K562 (cell line): Measurements from ENCODE around the gene TRNAU1AP. TPM values are rescaled to one million over a fixed set of nuclear protein-coding genes. Genes with fewer than 3 reads are reported as not detected.

Experiments
- CBFA2T3 ChIP-seq: fragments of 450-650 bp; IDR thresholded peaks from 2 replicates; pipeline ENCODE4 v1.6.1; 2017
- HDAC1 ChIP-seq, 2 experiments: fragments of 450-650 bp; IDR thresholded peaks; 2 replicates each; pipeline ENCODE4 v1.6.1; 2016 to 2017; ENCODE audit warnings: inconsistent platforms in 1 of 2, mild to moderate bottlenecking in 1 of 2, moderate library complexity in 1 of 2
- HOXB6 ChIP-seq: fragments of 250-450 bp; sonication (Bioruptor Pico); IDR thresholded peaks from 2 replicates; pipeline ENCODE4 v1.5.1; 2022; ENCODE audit warnings: mild to moderate bottlenecking, borderline replicate concordance
- JUN ChIP-seq, 2 experiments: sonication (generic) in 1 of 2; formaldehyde crosslinking in 1 of 2; IDR thresholded peaks; 2 replicates each; pipeline versions ENCODE4 v1.6.1 to v1.8.0; 2012 to 2022; ENCODE audit warnings: borderline replicate concordance in 2 of 2, mild to moderate bottlenecking in 2 of 2, improper control_type of control experiment in 1 of 2, low read depth in 1 of 2, low read length in 1 of 2, missing genetic modification reagents in 1 of 2
- KLF16 ChIP-seq: IDR thresholded peaks from 2 replicates; pipeline ENCODE4 v1.6.1; 2016; ENCODE audit warnings: antibody characterized with exemption
- LEF1 ChIP-seq: fragments of 450-650 bp; IDR thresholded peaks from 2 replicates; pipeline ENCODE4 v1.6.1; 2016; ENCODE audit warnings: mild to moderate bottlenecking
- SOX6 ChIP-seq: fragments of 450-650 bp; IDR thresholded peaks from 2 replicates; pipeline ENCODE4 v1.6.1; 2014; ENCODE audit warnings: mild to moderate bottlenecking
- SP1 ChIP-seq: sonication (generic); formaldehyde crosslinking; IDR thresholded peaks from 2 replicates; pipeline ENCODE4 v1.8.1; 2022; ENCODE audit warnings: mild to moderate bottlenecking, missing genetic modification reagents
- STAT5A ChIP-seq: IDR thresholded peaks from 2 replicates; pipeline ENCODE4 v1.6.1; 2012; ENCODE audit warnings: low read length, inconsistent platforms, borderline replicate concordance
- YBX1 ChIP-seq: fragments of 450-650 bp; IDR thresholded peaks from 2 replicates; pipeline ENCODE4 v1.7.1; 2016; ENCODE audit warnings: mild to moderate bottlenecking
- ZNF507 ChIP-seq: conservative IDR thresholded peaks from 2 replicates; pipeline ENCODE4 v1.6.1; 2017; ENCODE audit warnings: missing genetic modification characterization, missing compliant biosample characterization
- polyA plus RNA-seq, 8 experiments: library from polyadenylated mRNA; depleted of rRNA in 4 of 8; stranded (reverse) in 5 of 8; unstranded in 3 of 8; fragments of >200 nt; fragmentation: Nextera tagmentation in 2 of 8; fragmentation: Illumina TruSeq in 1 of 8; extraction: Ambion mirVana in 2 of 8; extraction: Trizol in 1 of 8; gene quantifications; 2 replicates each; pipeline versions ENCODE4 v1.2.1 to v1.2.3, GENCODE V29; 2011 to 2014; ENCODE audit warnings: inconsistent platforms in 1 of 8, missing spikeins in 1 of 8
- total RNA-seq, 7 experiments: library from RNA; depleted of rRNA in 6 of 7; stranded (reverse); fragments of >200 nt in 6 of 7; fragmentation: Illumina TruSeq in 2 of 7; extraction: Trizol in 2 of 7; gene quantifications; 2 replicates each; pipeline versions ENCODE4 v1.2.1 to v1.2.3, GENCODE V29; 2011 to 2021; ENCODE audit warnings: low replicate concordance in 1 of 7
- TF ChIP-seq, protein P1 (sequence below): fragments of 250-450 bp; sonication (Bioruptor Pico); IDR thresholded peaks from 2 replicates; pipeline ENCODE4 v1.5.1; 2021; ENCODE audit warnings: mild to moderate bottlenecking
- TF ChIP-seq, protein P2 (sequence below): sonication (generic); formaldehyde crosslinking; IDR thresholded peaks from 2 replicates; pipeline ENCODE4 v1.9.0; 2022; ENCODE audit warnings: mild to moderate bottlenecking, missing genetic modification reagents
- TF ChIP-seq, protein P3 (sequence below), 2 experiments: fragments of 450-650 bp; IDR thresholded peaks; 2 replicates each; pipeline ENCODE4 v1.6.1; 2018; ENCODE audit warnings: mild to moderate bottlenecking in 2 of 2, low read depth in 1 of 2; ENCODE audit not compliant: partially characterized antibody in 2 of 2
- TF ChIP-seq, protein P4 (sequence below): sonication (generic); formaldehyde crosslinking; IDR thresholded peaks from 2 replicates; pipeline ENCODE4 v1.8.0; 2022; ENCODE audit warnings: missing genetic modification reagents, mild to moderate bottlenecking, borderline replicate concordance
- TF ChIP-seq, protein P5 (sequence below): fragments of 450-650 bp; formaldehyde crosslinking; IDR thresholded peaks from 2 replicates; pipeline ENCODE4 v1.4.0; 2020; ENCODE audit warnings: mild to moderate bottlenecking, mixed read lengths

TRNAU1AP gene
- total and polyA plus RNA-seq, 9 of the 15 experiments (the other 6 are each of a cell fraction or from before 2014, with no cell fraction given): 34.9 to 110 (median 46.3) TPM

DNA sequence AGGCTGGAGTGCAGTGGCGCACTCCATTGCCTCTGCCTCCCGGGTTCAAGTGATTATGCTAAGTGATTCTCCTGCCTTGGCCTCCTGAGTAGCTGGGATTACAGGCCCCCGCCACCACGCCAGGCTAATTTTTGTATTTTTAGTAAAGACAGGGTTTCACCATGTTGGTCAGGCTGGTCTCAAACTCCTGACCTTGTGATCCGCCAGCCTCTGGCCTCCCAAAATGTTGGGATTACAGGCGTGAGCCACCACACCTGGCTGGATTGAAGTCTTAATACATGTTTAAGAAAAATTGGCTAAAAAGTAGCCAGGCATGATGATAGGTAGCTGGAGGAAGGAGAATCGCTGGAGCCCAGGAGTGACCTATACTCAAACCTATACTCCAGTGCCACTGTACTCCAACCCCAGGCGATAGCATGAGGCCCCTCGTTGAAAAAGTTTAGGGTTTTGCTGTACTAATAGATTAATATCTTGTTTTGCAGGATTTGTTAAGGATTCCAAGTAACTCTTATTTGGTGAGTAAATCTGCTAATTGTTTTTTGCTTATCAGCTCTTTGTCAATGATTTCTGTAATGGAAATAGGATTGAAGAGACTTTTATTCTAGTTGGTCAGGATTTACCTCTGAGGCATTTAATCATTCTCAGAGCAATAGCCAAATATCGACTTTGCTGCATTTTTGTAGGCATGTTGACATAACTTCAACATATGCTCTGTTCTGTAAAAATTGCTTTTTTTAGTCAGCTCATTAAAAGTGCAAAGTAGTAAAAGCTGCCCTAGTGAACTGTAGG, 45.0 kb upstream of the TRNAU1AP start (continued):
- TF ChIP-seq, protein P1, sequence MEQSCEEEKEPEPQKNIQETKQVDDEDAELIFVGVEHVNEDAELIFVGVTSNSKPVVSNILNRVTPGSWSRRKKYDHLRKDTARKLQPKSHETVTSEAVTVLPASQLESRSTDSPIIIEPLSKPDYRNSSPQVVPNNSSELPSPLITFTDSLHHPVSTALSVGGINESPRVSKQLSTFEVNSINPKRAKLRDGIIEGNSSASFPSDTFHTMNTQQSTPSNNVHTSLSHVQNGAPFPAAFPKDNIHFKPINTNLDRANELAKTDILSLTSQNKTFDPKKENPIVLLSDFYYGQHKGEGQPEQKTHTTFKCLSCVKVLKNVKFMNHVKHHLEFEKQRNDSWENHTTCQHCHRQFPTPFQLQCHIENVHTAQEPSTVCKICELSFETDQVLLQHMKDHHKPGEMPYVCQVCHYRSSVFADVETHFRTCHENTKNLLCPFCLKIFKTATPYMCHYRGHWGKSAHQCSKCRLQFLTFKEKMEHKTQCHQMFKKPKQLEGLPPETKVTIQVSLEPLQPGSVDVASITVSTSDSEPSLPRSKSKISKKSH (CRISPR knock-in tag): no peak
- TF ChIP-seq ZNF507 (no peak), HDAC1 (IDR thresholded peaks at IDR 0.05) (no peak; a peak in 1 of 4 replicates), SP1 (CRISPR knock-in tag) (0 out of 2 replicates have a peak, but pooled peaks have one; percentile 1), CBFA2T3 (no peak), YBX1 (no peak), LEF1 (no peak), SOX6 (0 out of 2 replicates have a peak, but pooled peaks have one; percentile 16), STAT5A (no peak), JUN (IDR thresholded peaks at IDR 0.05; ENCODE audit: borderline replicate concordance, low read depth, low read length) (no peak), JUN (CRISPR knock-in tag; IDR thresholded peaks at IDR 0.05; ENCODE audit: borderline replicate concordance) (0 out of 2 replicates have a peak, but pooled peaks have one; percentile 32), KLF16 (no peak), HOXB6 (no peak)
- TF ChIP-seq, protein P2, sequence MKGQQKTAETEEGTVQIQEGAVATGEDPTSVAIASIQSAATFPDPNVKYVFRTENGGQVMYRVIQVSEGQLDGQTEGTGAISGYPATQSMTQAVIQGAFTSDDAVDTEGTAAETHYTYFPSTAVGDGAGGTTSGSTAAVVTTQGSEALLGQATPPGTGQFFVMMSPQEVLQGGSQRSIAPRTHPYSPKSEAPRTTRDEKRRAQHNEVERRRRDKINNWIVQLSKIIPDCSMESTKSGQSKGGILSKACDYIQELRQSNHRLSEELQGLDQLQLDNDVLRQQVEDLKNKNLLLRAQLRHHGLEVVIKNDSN (CRISPR knock-in tag): no peak
- TF ChIP-seq, protein P3, sequence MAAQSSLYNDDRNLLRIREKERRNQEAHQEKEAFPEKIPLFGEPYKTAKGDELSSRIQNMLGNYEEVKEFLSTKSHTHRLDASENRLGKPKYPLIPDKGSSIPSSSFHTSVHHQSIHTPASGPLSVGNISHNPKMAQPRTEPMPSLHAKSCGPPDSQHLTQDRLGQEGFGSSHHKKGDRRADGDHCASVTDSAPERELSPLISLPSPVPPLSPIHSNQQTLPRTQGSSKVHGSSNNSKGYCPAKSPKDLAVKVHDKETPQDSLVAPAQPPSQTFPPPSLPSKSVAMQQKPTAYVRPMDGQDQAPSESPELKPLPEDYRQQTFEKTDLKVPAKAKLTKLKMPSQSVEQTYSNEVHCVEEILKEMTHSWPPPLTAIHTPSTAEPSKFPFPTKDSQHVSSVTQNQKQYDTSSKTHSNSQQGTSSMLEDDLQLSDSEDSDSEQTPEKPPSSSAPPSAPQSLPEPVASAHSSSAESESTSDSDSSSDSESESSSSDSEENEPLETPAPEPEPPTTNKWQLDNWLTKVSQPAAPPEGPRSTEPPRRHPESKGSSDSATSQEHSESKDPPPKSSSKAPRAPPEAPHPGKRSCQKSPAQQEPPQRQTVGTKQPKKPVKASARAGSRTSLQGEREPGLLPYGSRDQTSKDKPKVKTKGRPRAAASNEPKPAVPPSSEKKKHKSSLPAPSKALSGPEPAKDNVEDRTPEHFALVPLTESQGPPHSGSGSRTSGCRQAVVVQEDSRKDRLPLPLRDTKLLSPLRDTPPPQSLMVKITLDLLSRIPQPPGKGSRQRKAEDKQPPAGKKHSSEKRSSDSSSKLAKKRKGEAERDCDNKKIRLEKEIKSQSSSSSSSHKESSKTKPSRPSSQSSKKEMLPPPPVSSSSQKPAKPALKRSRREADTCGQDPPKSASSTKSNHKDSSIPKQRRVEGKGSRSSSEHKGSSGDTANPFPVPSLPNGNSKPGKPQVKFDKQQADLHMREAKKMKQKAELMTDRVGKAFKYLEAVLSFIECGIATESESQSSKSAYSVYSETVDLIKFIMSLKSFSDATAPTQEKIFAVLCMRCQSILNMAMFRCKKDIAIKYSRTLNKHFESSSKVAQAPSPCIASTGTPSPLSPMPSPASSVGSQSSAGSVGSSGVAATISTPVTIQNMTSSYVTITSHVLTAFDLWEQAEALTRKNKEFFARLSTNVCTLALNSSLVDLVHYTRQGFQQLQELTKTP (IDR thresholded peaks at IDR 0.05; ENCODE audit: low read depth in 1 of 2, partially characterized antibody in 2 of 2): no peak
- TF ChIP-seq, protein P4, sequence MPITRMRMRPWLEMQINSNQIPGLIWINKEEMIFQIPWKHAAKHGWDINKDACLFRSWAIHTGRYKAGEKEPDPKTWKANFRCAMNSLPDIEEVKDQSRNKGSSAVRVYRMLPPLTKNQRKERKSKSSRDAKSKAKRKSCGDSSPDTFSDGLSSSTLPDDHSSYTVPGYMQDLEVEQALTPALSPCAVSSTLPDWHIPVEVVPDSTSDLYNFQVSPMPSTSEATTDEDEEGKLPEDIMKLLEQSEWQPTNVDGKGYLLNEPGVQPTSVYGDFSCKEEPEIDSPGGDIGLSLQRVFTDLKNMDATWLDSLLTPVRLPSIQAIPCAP (CRISPR knock-in tag): no peak
- TF ChIP-seq, protein P5, sequence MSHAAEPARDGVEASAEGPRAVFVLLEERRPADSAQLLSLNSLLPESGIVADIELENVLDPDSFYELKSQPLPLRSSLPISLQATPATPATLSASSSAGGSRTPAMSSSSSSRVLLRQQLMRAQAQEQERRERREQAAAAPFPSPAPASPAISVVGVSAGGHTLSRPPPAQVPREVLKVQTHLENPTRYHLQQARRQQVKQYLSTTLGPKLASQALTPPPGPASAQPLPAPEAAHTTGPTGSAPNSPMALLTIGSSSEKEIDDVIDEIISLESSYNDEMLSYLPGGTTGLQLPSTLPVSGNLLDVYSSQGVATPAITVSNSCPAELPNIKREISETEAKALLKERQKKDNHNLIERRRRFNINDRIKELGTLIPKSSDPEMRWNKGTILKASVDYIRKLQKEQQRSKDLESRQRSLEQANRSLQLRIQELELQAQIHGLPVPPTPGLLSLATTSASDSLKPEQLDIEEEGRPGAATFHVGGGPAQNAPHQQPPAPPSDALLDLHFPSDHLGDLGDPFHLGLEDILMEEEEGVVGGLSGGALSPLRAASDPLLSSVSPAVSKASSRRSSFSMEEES (CRISPR knock-in tag): no peak
